ENCODE data around the gene HUS1. TPM values are rescaled to one million over a fixed set of nuclear protein-coding genes. Genes with fewer than 3 reads are reported as not detected.

HUS1 gene
- total RNA-seq, result 10 to 100 TPM; 15.2 to 16.9 TPM

DNA sequence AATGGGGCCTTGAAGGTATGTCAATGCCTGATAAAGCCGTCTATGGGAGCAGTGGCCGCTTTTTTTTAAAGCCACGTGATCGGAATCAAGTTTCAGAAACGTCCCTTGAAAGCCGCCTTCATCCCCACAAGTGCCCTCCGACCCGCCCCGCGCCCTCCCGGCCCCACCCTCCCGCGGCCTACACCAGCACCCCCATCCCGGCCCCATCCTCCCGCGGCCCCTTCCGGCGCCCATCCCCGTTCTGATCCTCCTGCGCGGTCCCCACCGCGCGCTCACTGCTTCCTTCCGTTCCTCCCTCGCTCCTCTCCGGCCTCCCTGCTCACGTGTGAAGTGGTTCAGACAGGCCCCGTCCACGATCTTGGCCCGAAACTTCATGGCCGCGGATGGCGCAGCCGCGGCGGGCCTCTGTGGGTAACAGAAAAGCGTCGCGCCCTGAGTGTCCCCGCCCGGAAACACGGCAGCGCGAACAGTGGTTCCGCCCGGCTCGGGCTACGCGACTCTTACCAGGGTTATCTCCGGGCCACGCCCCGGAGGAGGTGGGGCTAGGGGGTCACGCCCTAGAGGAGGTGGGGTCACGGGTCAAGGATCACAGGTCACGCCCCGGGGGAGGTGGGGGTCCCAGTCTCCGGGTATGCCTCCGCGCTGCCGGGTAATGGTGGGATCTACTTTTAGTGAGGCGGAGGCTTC is at the start of gene HUS1:
HUS1 (minus strand) TSS at position 471 of the 687 bp plus-strand sequence; CDS start at position 375, 96 bp downstream.
- Histone ChIP-seq H3K27me3 (no peaks in the 10 kb centered on the region), H3K36me3 (replicated peaks in 1 of 2; ENCODE audit: insufficient read depth in 1 of 2, low read depth in 2 of 2) (peaks cover 4 to 26% of the 10 kb centered on the region in 2 donors), H3K27ac (peak within 1 kb of the TSS; percentile 79 to 87 (median 83)), H3K9me3 (no peaks in the 10 kb centered on the region), H3K4me1 (peaks cover 11% of the 10 kb centered on the region), H3K4me3 (peak within 1 kb of the TSS; percentile 65 to 81)
- intact Hi-C loops (cut with DNase I), result loop anchor here (5.0 kb wide), 1 partner anchor 113 kb away; no protein-coding TSS in a partner anchor
- DNase-seq (peak; percentile 91 to 95 (median 94)), ATAC-seq (peak; percentile 99)
- TF ChIP-seq POLR2A (IDR thresholded peaks at IDR 0.05) (peak; percentile 74 to 92 (median 91)), CTCF (IDR thresholded peaks at IDR 0.05) (no peak)
- WGBS, 2 donors, result 1% methylated on average over 30 to 62 of the region's 62 CpGs

DNA sequence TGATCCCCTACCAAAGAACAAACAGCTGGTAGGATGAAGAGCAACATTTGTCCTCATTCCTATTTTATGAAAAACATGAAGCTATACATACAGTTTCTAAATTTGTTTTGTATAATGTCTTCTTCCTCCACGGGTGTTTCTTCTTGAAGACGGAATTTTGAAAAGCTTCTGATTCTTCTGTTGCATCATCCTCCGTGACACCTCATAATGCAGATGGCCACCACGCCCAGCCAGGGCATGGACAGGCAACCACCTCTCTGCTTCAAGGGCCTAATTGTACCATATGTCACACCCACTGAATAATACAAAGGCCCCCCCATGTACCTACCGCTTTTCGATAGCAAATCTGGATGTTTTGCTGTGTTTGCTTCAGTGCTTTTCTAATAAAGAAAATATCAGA is 49.5 kb upstream of the HUS1 start, which contains the start of gene SUN3:
SUN3 (minus strand) TSS at position 170 of the 400 bp plus-strand sequence; CDS start at position 1, 169 bp downstream.
- intact Hi-C loops (cut with DNase I), result no loop called here
- no peak within 1 kb of the TSS for H3K27ac ChIP-seq
- TF ChIP-seq POLR2A (IDR thresholded peaks at IDR 0.05) (no peak), CTCF (IDR thresholded peaks at IDR 0.05) (no peak)
- H3K9me3 ChIP-seq, result no peaks in the 10 kb centered on the region
- H3K4me3 ChIP-seq, result no peak within 1 kb of the TSS
- 76 to 78% methylated on average over 6 of the region's 6 CpGs for WGBS, 2 donors
- H3K4me1 ChIP-seq, result no peaks in the 10 kb centered on the region
- no peaks in the 10 kb centered on the region for H3K36me3 ChIP-seq (replicated peaks in 1 of 2; ENCODE audit: insufficient read depth in 1 of 2, low read depth in 2 of 2)
- DNase-seq (no peak), ATAC-seq (no peak)
- no peaks in the 10 kb centered on the region for H3K27me3 ChIP-seq

- intact Hi-C loops (cut with DNase I), result no loop called here
- TF ChIP-seq POLR2A (IDR thresholded peaks at IDR 0.05) (no peak), CTCF (IDR thresholded peaks at IDR 0.05) (no peak)
- no peak overlapping the region for H3K4me3 ChIP-seq
- no peaks in the 10 kb centered on the region for H3K36me3 ChIP-seq (replicated peaks in 1 of 2; ENCODE audit: insufficient read depth in 1 of 2, low read depth in 2 of 2)
- 38 to 48% methylated on average over 5 of the region's 5 CpGs for WGBS, 2 donors
- no peak overlapping the region for H3K27ac ChIP-seq
- H3K9me3 ChIP-seq, result no peaks in the 10 kb centered on the region
- ATAC-seq (no peak), DNase-seq (no peak)
- no peaks in the 10 kb centered on the region for H3K4me1 ChIP-seq
- H3K27me3 ChIP-seq, result no peaks in the 10 kb centered on the region
Observed at GRCh38 chr7:48025624-48026023, 46.2 kb upstream of the HUS1 start.

DNA sequence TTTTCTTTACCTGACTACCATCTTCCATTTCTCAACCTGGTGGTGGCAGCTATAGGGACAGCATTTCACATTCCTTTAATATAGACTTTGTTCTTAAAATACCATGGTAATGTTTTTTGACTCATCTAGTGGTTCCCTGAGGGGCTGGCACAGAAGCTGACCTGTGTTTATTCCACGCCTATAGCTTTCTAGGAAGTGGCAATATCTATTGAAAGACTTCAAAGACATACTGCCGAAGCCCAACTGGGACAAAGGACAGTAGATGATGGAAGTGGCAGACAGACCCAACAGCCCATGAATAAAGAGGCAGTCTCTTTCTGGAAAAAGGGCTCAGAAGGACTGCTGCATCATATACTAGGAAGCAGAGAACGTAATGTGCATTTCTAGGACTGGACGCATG is 38.3 kb upstream of the HUS1 start:
- intact Hi-C loops (cut with DNase I), result no loop called here
- no peaks in the 10 kb centered on the region for H3K36me3 ChIP-seq (replicated peaks in 1 of 2; ENCODE audit: insufficient read depth in 1 of 2, low read depth in 2 of 2)
- no peak overlapping the region for H3K27ac ChIP-seq
- H3K4me1 ChIP-seq, result no peaks in the 10 kb centered on the region
- H3K4me3 ChIP-seq, result no peak overlapping the region
- no peak for DNase-seq
- ATAC-seq, result no peak
- no peaks in the 10 kb centered on the region for H3K27me3 ChIP-seq
- TF ChIP-seq POLR2A (IDR thresholded peaks at IDR 0.05) (no peak), CTCF (IDR thresholded peaks at IDR 0.05) (no peak)
- WGBS, 2 donors, result 87 to 89% methylated on average over 4 of the region's 4 CpGs
- no peaks in the 10 kb centered on the region for H3K9me3 ChIP-seq

- H3K4me3 ChIP-seq, result no peak overlapping the region
- H3K36me3 ChIP-seq (replicated peaks in 1 of 2; ENCODE audit: insufficient read depth in 1 of 2, low read depth in 2 of 2), result no peaks in the 10 kb centered on the region
- H3K27ac ChIP-seq, result no peak overlapping the region
- no peak for TF ChIP-seq CTCF (IDR thresholded peaks at IDR 0.05)
- no peak for ATAC-seq
- intact Hi-C loops (cut with DNase I), result no loop called here
- no peaks in the 10 kb centered on the region for H3K4me1 ChIP-seq
- no peaks in the 10 kb centered on the region for H3K9me3 ChIP-seq
- DNase-seq, result no peak
- no peaks in the 10 kb centered on the region for H3K27me3 ChIP-seq
Observed at GRCh38 chr7:48016641-48017040, 37.2 kb upstream of the HUS1 start.

Data from body of pancreas (tissue), 4 donors.